HepG2 (cell line): ENCODE measurements around the gene SOWAHA. TPM values are rescaled to one million over a fixed set of nuclear protein-coding genes. Genes with fewer than 3 reads are reported as not detected.

Source experiments
- ATF7 ChIP-seq, 2 experiments: fragments of 450-650 bp in 1 of 2; sonication (generic) in 1 of 2; formaldehyde crosslinking in 1 of 2; IDR thresholded peaks; 2 replicates each; pipeline versions ENCODE4 v1.4.0 to v1.6.1; 2016 to 2020; ENCODE audit warnings: antibody characterized with exemption in 1 of 2, mild to moderate bottlenecking in 1 of 2, missing genetic modification reagents in 1 of 2
- GFI1 ChIP-seq: sonication (generic); formaldehyde crosslinking; IDR thresholded peaks from 2 replicates; pipeline ENCODE4 v1.5.0; 2020; ENCODE audit warnings: missing genetic modification reagents, mild to moderate bottlenecking, borderline replicate concordance
- HNF4A ChIP-seq: sonication (generic); formaldehyde crosslinking; IDR thresholded peaks from 2 replicates; pipeline ENCODE4 v1.4.0; 2020; ENCODE audit warnings: missing genetic modification reagents
- HOXA9 ChIP-seq: sonication (generic); formaldehyde crosslinking; IDR thresholded peaks from 2 replicates; pipeline ENCODE4 v1.8.1; 2022; ENCODE audit warnings: missing genetic modification reagents, mild to moderate bottlenecking, moderate library complexity, borderline replicate concordance
- KAT7 ChIP-seq: IDR thresholded peaks from 2 replicates; pipeline ENCODE4 v1.6.1; 2018; ENCODE audit warnings: borderline replicate concordance, missing compliant biosample characterization
- MATR3 ChIP-seq: sonication (generic); formaldehyde crosslinking; IDR thresholded peaks from 2 replicates; pipeline ENCODE4 v1.4.0; 2020; ENCODE audit warnings: missing genetic modification reagents
- NCOR1 ChIP-seq: fragments of 200-600 bp; sonication (generic); IDR thresholded peaks from 2 replicates; pipeline ENCODE4 v1.7.0; 2017; ENCODE audit warnings: antibody characterized with exemption, low read length, borderline replicate concordance
- RXRB ChIP-seq: IDR thresholded peaks from 2 replicates; pipeline ENCODE4 v1.6.1; 2016; ENCODE audit warnings: borderline replicate concordance, missing genetic modification reagents, missing compliant biosample characterization
- SRY ChIP-seq: sonication (generic); formaldehyde crosslinking; IDR thresholded peaks from 2 replicates; pipeline ENCODE4 v1.8.0; 2022; ENCODE audit warnings: mild to moderate bottlenecking, missing genetic modification reagents
- TAF1 ChIP-seq: sonication (generic); formaldehyde crosslinking; IDR thresholded peaks from 2 replicates; pipeline ENCODE4 v1.4.0; 2020; ENCODE audit warnings: missing genetic modification reagents
- TCF12 ChIP-seq, 2 experiments: fragments of 450-650 bp in 1 of 2; sonication (generic) in 1 of 2; formaldehyde crosslinking in 1 of 2; IDR thresholded peaks; 2 replicates each; pipeline versions ENCODE4 v1.6.1 to v1.8.0; 2017 to 2022; ENCODE audit warnings: antibody characterized with exemption in 1 of 2, mild to moderate bottlenecking in 1 of 2, missing genetic modification reagents in 1 of 2, moderate library complexity in 1 of 2
- polyA plus RNA-seq, 8 experiments: library from polyadenylated mRNA; depleted of rRNA in 3 of 8; stranded (reverse) in 7 of 8; unstranded in 1 of 8; fragments of >200 nt; fragmentation: Illumina TruSeq in 4 of 8; extraction: Trizol in 4 of 8; gene quantifications; 2 replicates each; pipeline versions ENCODE4 v1.2.1 to v1.2.3, GENCODE V29; 2011 to 2016; ENCODE audit warnings: low read depth in 4 of 8, missing spikeins in 1 of 8, mixed read lengths in 1 of 8; ENCODE audit not compliant: insufficient read depth in 1 of 8
- total RNA-seq, 5 experiments: library from RNA; depleted of rRNA; stranded (reverse); fragments of >200 nt; fragmentation: Illumina TruSeq; extraction: Trizol; gene quantifications; 2 replicates each; pipeline ENCODE4 v1.2.3, GENCODE V29; 2016; ENCODE audit warnings: low read depth in 1 of 5
- TF ChIP-seq, protein P1 (sequence below): IDR thresholded peaks from 2 replicates; pipeline ENCODE4 v1.6.1; 2012; ENCODE audit warnings: low read depth, low read length, improper control_type of control experiment
- TF ChIP-seq, protein P2 (sequence below): sonication (generic); formaldehyde crosslinking; IDR thresholded peaks from 2 replicates; pipeline ENCODE4 v1.5.0; 2020; ENCODE audit warnings: mild to moderate bottlenecking, missing genetic modification reagents, moderate library complexity
- TF ChIP-seq, protein P3 (sequence below), 2 experiments: sonication (generic) in 1 of 2; formaldehyde crosslinking in 1 of 2; IDR thresholded peaks; 2 replicates each; pipeline versions ENCODE4 v1.4.0 to v1.6.1; 2016 to 2020; ENCODE audit warnings: borderline replicate concordance in 1 of 2, low read depth in 1 of 2, mild to moderate bottlenecking in 1 of 2, missing genetic modification reagents in 1 of 2
- TF ChIP-seq, protein P4 (sequence below), 2 experiments: fragments of 450-650 bp in 1 of 2; sonication (generic) in 1 of 2; formaldehyde crosslinking; IDR thresholded peaks; 2 replicates each; pipeline versions ENCODE4 v1.5.0 to v1.8.0; 2020 to 2022; ENCODE audit warnings: mild to moderate bottlenecking in 1 of 2, missing genetic modification reagents in 1 of 2
- TF ChIP-seq, protein P5 (sequence below): IDR thresholded peaks from 2 replicates; pipeline ENCODE4 v1.6.1; 2016

SOWAHA gene
- total and polyA plus RNA-seq, 2 of the 13 experiments (the other 11 are each of a cell fraction or from before 2014, with no cell fraction given): 0.95 to 1.9 TPM

DNA sequence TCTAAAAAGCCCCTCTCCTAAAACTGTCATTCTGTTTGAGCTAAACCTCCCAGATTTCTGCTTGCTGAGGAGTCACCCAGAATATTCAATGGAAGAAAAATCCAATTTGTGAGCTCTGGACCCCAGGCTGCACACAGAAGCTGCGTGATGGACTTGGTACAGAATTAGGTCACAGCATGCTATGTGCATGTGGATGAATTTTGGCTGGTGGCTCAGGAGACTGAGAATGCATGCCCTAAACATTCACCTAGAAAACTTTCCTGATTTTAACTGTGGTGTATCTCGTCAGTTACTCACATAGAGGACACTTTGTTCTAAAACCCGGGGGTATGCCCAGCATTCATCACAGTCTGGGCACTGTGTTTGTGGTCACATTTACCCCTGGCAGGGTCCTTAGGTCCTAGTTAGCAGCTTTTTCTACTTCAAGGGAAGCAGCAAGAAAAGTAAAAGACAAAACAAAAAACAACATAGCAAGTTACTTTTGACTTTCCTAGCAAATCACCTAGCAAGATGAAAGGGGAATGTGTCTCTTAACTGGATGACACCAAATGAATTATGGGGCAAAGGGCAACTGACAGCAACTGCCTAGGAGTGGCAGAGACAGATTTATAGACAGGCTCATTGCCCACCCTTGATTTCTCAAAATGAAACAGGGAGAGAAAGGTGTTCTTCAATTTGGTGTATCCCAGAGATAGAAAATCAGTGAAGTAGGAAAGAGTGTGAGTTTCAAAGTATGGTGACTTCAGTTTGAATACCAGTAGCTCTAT lies 25.6 kb downstream of the SOWAHA start (continued):
- TF ChIP-seq, protein P1, sequence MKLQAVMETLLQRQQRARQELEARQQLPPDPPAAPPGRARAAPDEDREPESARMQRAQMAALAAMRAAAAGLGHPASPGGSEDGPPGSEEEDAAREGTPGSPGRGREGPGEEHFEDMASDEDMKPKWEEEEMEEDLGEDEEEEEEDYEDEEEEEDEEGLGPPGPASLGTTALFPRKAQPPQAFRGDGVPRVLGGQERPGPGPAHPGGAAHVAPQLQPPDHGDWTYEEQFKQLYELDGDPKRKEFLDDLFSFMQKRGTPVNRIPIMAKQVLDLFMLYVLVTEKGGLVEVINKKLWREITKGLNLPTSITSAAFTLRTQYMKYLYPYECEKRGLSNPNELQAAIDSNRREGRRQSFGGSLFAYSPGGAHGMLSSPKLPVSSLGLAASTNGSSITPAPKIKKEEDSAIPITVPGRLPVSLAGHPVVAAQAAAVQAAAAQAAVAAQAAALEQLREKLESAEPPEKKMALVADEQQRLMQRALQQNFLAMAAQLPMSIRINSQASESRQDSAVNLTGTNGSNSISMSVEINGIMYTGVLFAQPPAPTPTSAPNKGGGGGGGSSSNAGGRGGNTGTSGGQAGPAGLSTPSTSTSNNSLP: peak; percentile 27; the same call in 1 of the 2 replicates
- TF ChIP-seq, protein P2, sequence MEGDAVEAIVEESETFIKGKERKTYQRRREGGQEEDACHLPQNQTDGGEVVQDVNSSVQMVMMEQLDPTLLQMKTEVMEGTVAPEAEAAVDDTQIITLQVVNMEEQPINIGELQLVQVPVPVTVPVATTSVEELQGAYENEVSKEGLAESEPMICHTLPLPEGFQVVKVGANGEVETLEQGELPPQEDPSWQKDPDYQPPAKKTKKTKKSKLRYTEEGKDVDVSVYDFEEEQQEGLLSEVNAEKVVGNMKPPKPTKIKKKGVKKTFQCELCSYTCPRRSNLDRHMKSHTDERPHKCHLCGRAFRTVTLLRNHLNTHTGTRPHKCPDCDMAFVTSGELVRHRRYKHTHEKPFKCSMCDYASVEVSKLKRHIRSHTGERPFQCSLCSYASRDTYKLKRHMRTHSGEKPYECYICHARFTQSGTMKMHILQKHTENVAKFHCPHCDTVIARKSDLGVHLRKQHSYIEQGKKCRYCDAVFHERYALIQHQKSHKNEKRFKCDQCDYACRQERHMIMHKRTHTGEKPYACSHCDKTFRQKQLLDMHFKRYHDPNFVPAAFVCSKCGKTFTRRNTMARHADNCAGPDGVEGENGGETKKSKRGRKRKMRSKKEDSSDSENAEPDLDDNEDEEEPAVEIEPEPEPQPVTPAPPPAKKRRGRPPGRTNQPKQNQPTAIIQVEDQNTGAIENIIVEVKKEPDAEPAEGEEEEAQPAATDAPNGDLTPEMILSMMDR: no peak
- no peak for TF ChIP-seq TAF1 (CRISPR knock-in tag)
- no peak for TF ChIP-seq MATR3 (CRISPR knock-in tag)
- peak; percentile 22; the same call in 1 of the 2 replicates for TF ChIP-seq NCOR1
- TF ChIP-seq KAT7 (CRISPR knock-in tag): no peak; the same call in 1 of the 2 replicates
- no peak for TF ChIP-seq TCF12 (IDR thresholded peaks at IDR 0.05)
- TF ChIP-seq TCF12 (CRISPR knock-in tag; IDR thresholded peaks at IDR 0.05): 0 out of 2 replicates have a peak, but pooled peaks have one; percentile 50
- peak; percentile 84 for TF ChIP-seq HNF4A
- TF ChIP-seq, protein P3, sequence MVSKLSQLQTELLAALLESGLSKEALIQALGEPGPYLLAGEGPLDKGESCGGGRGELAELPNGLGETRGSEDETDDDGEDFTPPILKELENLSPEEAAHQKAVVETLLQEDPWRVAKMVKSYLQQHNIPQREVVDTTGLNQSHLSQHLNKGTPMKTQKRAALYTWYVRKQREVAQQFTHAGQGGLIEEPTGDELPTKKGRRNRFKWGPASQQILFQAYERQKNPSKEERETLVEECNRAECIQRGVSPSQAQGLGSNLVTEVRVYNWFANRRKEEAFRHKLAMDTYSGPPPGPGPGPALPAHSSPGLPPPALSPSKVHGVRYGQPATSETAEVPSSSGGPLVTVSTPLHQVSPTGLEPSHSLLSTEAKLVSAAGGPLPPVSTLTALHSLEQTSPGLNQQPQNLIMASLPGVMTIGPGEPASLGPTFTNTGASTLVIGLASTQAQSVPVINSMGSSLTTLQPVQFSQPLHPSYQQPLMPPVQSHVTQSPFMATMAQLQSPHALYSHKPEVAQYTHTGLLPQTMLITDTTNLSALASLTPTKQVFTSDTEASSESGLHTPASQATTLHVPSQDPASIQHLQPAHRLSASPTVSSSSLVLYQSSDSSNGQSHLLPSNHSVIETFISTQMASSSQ (IDR thresholded peaks at IDR 0.05; ENCODE audit: low read depth): 0 out of 2 replicates have a peak, but pooled peaks have one; percentile 13
- TF ChIP-seq, protein P3 (CRISPR knock-in tag; IDR thresholded peaks at IDR 0.05; ENCODE audit: borderline replicate concordance): no peak
- no peak for TF ChIP-seq SRY (CRISPR knock-in tag)
- TF ChIP-seq, protein P4, sequence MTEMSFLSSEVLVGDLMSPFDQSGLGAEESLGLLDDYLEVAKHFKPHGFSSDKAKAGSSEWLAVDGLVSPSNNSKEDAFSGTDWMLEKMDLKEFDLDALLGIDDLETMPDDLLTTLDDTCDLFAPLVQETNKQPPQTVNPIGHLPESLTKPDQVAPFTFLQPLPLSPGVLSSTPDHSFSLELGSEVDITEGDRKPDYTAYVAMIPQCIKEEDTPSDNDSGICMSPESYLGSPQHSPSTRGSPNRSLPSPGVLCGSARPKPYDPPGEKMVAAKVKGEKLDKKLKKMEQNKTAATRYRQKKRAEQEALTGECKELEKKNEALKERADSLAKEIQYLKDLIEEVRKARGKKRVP (CRISPR knock-in tag; IDR thresholded peaks at IDR 0.05): 0 out of 4 replicates have a peak, but pooled peaks of 1 of the 2 experiments have one; percentile 23
- TF ChIP-seq RXRB: peak; percentile 40; the same call in 1 of the 2 replicates
- peak; percentile 40; the same call in 1 of the 2 replicates for TF ChIP-seq GFI1 (CRISPR knock-in tag)
- TF ChIP-seq ATF7 (IDR thresholded peaks at IDR 0.05): no peak
- no peak for TF ChIP-seq ATF7 (CRISPR knock-in tag; IDR thresholded peaks at IDR 0.05)
- TF ChIP-seq, protein P5, sequence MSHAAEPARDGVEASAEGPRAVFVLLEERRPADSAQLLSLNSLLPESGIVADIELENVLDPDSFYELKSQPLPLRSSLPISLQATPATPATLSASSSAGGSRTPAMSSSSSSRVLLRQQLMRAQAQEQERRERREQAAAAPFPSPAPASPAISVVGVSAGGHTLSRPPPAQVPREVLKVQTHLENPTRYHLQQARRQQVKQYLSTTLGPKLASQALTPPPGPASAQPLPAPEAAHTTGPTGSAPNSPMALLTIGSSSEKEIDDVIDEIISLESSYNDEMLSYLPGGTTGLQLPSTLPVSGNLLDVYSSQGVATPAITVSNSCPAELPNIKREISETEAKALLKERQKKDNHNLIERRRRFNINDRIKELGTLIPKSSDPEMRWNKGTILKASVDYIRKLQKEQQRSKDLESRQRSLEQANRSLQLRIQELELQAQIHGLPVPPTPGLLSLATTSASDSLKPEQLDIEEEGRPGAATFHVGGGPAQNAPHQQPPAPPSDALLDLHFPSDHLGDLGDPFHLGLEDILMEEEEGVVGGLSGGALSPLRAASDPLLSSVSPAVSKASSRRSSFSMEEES (CRISPR knock-in tag): 0 out of 2 replicates have a peak, but pooled peaks have one; percentile 24
- TF ChIP-seq HOXA9 (CRISPR knock-in tag): no peak
